Measurements from ENCODE around the gene MACROD2. TPM values are rescaled to one million over a fixed set of nuclear protein-coding genes. Genes with fewer than 3 reads are reported as not detected.

Gene MACROD2
- total RNA-seq, 2 donors from 2014 or later, result 0.94 to 10.4 TPM

DNA sequence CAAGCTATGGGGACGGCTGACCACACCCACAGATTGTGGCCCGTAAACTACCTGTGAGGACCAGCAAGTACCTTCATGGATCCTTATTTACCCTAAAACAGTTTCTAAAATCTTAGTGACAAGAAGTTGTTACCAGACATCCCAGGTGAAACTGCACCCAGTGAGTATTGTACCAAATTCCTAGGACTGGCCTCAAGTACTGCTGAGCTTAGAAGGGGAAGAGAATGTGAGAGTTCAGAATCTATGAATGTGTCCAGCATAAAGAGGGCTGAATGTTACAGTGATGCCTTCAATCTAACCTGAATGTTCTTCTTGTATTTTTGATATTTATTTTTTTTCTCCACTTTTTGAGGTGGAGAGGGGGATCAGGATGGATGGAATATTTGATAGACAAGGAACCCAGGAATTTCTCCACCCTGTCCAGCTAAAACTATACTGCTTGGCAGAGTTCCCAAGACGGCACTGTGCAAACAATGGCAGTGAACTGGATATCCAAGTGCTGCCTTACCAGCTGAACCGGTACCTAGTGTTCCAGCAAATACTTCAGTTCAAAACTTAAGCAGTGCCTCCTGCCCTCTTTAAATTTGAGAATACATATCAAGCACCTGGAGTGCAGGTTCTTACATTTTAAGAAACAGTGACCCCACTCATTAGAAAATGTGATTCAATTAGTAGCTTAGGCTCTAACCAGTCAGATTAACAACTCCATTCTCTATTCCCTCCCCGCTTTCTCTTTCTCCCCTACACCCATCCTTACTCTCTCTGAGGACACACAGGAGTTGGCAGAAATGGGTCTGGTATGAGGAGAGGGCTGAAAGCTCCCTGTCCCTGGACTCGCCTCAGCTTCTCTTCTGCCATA is 769.4 kb downstream of the MACROD2 start:
- no peaks in the 10 kb centered on the region for H3K4me1 ChIP-seq
- no peak overlapping the region for H3K4me3 ChIP-seq
- no peaks in the 10 kb centered on the region for H3K27me3 ChIP-seq
- no peak overlapping the region for H3K27ac ChIP-seq
- no peaks in the 10 kb centered on the region for H3K9me3 ChIP-seq
- no peak for DNase-seq (ENCODE audit: low spot score)
- TF ChIP-seq, protein P1, sequence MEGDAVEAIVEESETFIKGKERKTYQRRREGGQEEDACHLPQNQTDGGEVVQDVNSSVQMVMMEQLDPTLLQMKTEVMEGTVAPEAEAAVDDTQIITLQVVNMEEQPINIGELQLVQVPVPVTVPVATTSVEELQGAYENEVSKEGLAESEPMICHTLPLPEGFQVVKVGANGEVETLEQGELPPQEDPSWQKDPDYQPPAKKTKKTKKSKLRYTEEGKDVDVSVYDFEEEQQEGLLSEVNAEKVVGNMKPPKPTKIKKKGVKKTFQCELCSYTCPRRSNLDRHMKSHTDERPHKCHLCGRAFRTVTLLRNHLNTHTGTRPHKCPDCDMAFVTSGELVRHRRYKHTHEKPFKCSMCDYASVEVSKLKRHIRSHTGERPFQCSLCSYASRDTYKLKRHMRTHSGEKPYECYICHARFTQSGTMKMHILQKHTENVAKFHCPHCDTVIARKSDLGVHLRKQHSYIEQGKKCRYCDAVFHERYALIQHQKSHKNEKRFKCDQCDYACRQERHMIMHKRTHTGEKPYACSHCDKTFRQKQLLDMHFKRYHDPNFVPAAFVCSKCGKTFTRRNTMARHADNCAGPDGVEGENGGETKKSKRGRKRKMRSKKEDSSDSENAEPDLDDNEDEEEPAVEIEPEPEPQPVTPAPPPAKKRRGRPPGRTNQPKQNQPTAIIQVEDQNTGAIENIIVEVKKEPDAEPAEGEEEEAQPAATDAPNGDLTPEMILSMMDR (IDR thresholded peaks at IDR 0.05), result no peak
- no peaks in the 10 kb centered on the region for H3K36me3 ChIP-seq

DNA sequence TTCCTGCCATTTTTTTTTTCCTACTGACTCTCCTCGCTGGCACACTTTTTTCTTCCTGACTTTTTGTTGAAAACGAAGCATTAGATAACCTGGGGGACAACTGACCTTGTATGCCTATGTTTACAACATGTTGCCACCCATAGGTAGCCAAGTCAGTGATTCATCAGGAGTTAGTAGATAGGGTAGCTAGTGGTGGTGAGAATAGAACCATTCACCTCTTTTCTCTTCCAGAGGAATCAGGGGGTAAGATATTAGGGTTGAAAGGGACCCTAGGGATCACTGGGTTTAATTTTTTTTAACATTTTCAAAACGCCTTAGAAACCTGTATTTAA is 770.0 kb downstream of the MACROD2 start:
- TF ChIP-seq, protein P1 (IDR thresholded peaks at IDR 0.05), result no peak
- Histone ChIP-seq H3K4me3 (no peak overlapping the region), H3K9me3 (no peaks in the 10 kb centered on the region)

DNA sequence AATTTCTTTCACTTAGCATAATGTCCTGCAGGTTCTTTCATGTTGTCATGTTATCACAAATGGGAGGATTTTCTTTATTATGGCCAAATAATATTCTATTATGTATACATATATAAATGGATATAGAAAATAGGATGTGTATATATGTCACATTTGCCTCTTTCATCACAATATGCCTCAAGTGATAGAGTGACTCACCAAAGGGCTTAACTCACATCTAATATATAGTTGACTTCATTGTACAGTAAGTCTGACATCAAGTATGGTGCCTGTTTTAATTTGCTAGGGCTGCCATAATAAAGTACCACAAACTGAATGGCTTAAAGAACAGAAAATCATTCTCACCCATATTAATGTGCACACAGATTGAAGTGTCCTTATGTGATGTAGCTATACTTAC is 778.2 kb downstream of the MACROD2 start:
- Histone ChIP-seq H3K9me3 (no peaks in the 10 kb centered on the region), H3K36me3 (no peaks in the 10 kb centered on the region), H3K4me1 (no peaks in the 10 kb centered on the region), H3K4me3 (no peak overlapping the region), H3K27ac (no peak overlapping the region), H3K27me3 (no peaks in the 10 kb centered on the region)
- DNase-seq (ENCODE audit: low spot score), result no peak
- TF ChIP-seq, protein P1 (IDR thresholded peaks at IDR 0.05), result no peak

More for the DNA sequence above, 770.0 kb downstream of the MACROD2 start:
- Histone ChIP-seq H3K36me3 (no peaks in the 10 kb centered on the region), H3K27me3 (no peaks in the 10 kb centered on the region), H3K27ac (no peak overlapping the region), H3K4me1 (no peaks in the 10 kb centered on the region)
- no peak for DNase-seq (ENCODE audit: low spot score)

DNA sequence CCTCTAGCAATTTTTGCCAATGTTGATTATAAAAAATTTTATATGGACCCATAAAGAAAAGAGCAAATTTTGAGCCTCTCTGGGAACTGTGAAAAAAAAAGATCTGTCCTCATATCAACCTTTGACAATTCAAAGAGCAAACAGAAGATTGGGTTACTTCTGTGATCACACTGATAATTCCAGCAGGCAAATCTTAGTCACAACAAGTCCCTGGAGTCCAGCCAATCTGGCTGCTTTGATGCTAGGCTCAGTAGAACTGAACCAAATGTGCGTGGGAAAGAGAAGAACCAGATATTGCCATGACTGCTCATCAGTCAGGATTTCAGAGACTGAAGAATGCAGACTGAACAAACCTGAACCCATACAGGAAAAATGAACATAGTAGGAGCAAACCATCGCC is 780.5 kb downstream of the MACROD2 start:
- H3K27ac ChIP-seq, result no peak overlapping the region
- no peaks in the 10 kb centered on the region for H3K36me3 ChIP-seq
- H3K27me3 ChIP-seq, result no peaks in the 10 kb centered on the region
- H3K4me1 ChIP-seq, result no peaks in the 10 kb centered on the region
- no peak overlapping the region for H3K4me3 ChIP-seq
- DNase-seq (ENCODE audit: low spot score), result no peak
- TF ChIP-seq, protein P1 (IDR thresholded peaks at IDR 0.05), result no peak
- no peaks in the 10 kb centered on the region for H3K9me3 ChIP-seq

DNA sequence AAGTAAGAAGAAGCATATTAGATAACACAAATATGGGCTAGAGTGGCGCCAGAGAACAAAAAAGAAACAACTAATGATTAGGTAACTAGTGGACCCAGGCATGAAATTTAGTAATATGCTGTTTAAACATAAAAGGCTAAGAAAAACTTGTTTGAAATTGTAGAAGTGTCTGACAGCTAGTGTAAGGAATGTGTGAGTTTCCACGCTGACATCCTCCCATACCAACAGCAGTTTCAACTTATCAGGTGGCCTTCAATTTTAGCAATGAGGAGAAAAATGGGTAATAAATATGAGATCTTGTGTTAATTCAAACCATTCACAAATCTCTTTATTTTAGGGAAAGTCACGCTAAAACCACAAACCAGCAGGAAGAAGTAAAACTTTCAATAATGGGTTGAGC is 782.3 kb downstream of the MACROD2 start:
- Histone ChIP-seq H3K27ac (no peak overlapping the region), H3K4me3 (no peak overlapping the region), H3K36me3 (no peaks in the 10 kb centered on the region), H3K4me1 (no peaks in the 10 kb centered on the region), H3K9me3 (no peaks in the 10 kb centered on the region), H3K27me3 (no peaks in the 10 kb centered on the region)
- DNase-seq (ENCODE audit: low spot score), result no peak
- TF ChIP-seq, protein P1 (IDR thresholded peaks at IDR 0.05), result no peak

DNA sequence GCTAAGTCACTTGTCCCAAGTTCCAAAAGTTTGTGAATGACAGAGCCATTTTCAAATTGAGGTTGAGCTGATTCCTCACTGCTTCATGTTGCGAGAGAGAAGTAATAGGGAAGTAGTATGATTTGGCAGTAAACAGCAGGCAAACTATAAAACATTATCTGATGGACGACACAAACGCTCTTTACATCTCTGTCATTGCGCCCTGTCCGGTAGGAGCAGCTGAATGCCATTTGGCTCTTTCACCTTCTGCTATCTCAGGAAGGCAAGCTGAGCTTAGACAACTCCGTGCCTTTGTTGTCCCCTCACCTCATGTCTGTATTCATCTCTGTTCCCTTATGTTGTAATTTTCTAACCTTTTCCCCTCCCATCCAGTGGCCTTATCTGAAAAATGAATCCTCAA is 782.8 kb downstream of the MACROD2 start:
- H3K4me1 ChIP-seq, result no peaks in the 10 kb centered on the region
- H3K36me3 ChIP-seq, result no peaks in the 10 kb centered on the region
- no peak overlapping the region for H3K4me3 ChIP-seq
- DNase-seq (ENCODE audit: low spot score), result no peak
- H3K27me3 ChIP-seq, result no peaks in the 10 kb centered on the region
- TF ChIP-seq, protein P1 (IDR thresholded peaks at IDR 0.05), result no peak
- H3K9me3 ChIP-seq, result no peaks in the 10 kb centered on the region
- no peak overlapping the region for H3K27ac ChIP-seq

Measured in right atrium auricular region (tissue), 2 donors.